GM11168 (cell line): ENCODE data around the gene PARD6B.
"Not testable (repeated sequence)": the region's sequence is repeated elsewhere in the genome, so short reads cannot be mapped to it uniquely, and the experiment has no call there.

Experiments used
- in situ Hi-C: fragments of 300-500 bp; cut with MboI; formaldehyde crosslinking; loops from one replicate; pipeline ENCODE4 v1.12.0; 2022; ENCODE audit warnings: low sequenced_read_pairs; ENCODE audit not compliant: unreplicated experiment

PARD6B gene

GRCh38 chr20:50794181-50794845, 62.9 kb downstream of the PARD6B start:
- in situ Hi-C loops = loop anchor here (25.0 kb wide), 1 partner anchor 518 kb away; no protein-coding TSS in a partner anchor

GRCh38 chr20:50794846-50795634, 63.7 kb downstream of the PARD6B start, which contains the start of gene BCAS4:
BCAS4 (plus strand) TSS chr20:50795061; CDS start chr20:50795084, 23 bp downstream.
- in situ Hi-C loops = loop anchor here (25.0 kb wide), 1 partner anchor 517 kb away; no protein-coding TSS in a partner anchor

- in situ Hi-C loops = loop anchor here (25.0 kb wide), 1 partner anchor 515 kb away; no protein-coding TSS in a partner anchor
These were observed 65.8 kb downstream of the PARD6B start for GRCh38 chr20:50797142-50797541.

GRCh38 chr20:50798650-50799049, 67.3 kb downstream of the PARD6B start:
- in situ Hi-C loops = loop anchor here (25.0 kb wide), 1 partner anchor 514 kb away; no protein-coding TSS in a partner anchor

- in situ Hi-C loops = loop anchor here (25.0 kb wide), 1 partner anchor 513 kb away; no protein-coding TSS in a partner anchor
These were observed 68.0 kb downstream of the PARD6B start for GRCh38 chr20:50799176-50799889.

GRCh38 chr20:50799890-50800550, 68.6 kb downstream of the PARD6B start:
- in situ Hi-C loops = loop anchor here (25.0 kb wide), 1 partner anchor 512 kb away; no protein-coding TSS in a partner anchor

GRCh38 chr20:50800986-50801746, 69.8 kb downstream of the PARD6B start:
- in situ Hi-C loops = not testable (repeated sequence)

GRCh38 chr20:50801747-50802125, 70.4 kb downstream of the PARD6B start:
- in situ Hi-C loops = no loop called here

GRCh38 chr20:50802289-50802688, 70.9 kb downstream of the PARD6B start:
- in situ Hi-C loops = no loop called here

- in situ Hi-C loops = no loop called here
These were observed 73.3 kb downstream of the PARD6B start for GRCh38 chr20:50804437-50805348.

GRCh38 chr20:50805349-50805684, 73.9 kb downstream of the PARD6B start:
- in situ Hi-C loops = no loop called here

- in situ Hi-C loops = no loop called here
These were observed 74.9 kb downstream of the PARD6B start for GRCh38 chr20:50806126-50806768.
